ENCODE measurements around the gene TPM1.

The TPM1 gene

DNA sequence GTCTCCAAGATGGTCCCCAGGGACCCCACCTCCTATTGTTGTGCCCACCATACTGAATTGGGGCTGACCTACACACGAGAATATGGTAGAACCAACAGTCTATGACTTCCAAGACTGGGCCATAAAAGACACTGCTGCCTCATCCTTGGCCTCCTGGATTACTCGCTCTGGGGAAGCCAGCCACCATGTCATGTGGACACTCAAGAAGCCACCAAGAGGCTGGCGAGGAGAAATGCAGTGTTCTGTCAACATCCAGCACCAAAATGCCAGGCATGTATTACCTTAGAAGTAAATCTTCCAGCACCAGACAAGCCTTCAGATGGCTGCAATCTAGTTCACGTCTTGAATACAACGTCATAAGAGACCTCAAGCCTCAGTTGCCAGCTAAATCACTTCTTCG lies 17.1 kb upstream of the TPM1 start:
- Mint-ChIP-seq H3K4me3 (no peak overlapping the region), H3K27me3 (peaks cover 16% of the 10 kb centered on the region), H3K36me3 (ENCODE audit: low read depth) (no peaks in the 10 kb centered on the region), H3K4me1 (ENCODE audit: low read depth) (no peaks in the 10 kb centered on the region), H3K27ac (no peak overlapping the region), H3K9me3 (no peaks in the 10 kb centered on the region)
- DNase-seq = no peak

DNA sequence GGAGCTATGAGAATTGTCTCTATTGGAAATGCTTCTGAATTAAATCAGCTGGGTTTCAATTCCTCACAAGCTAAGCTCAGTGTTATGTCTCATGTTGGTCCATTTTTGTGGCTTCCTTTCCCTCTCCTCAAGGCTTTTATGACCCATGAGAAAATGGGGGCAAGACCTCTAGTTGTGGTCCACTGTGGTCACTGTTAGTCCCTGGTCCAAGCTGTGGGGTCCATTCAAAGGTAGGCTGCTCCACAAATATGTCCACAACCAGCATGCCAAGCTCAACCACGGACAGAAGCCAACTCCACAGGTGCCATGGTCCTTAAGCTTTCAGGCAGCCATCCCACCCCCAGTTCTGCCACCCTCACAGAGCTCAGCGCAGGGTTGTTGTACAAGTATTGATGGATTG lies 14.9 kb upstream of the TPM1 start:
- Mint-ChIP-seq H3K27me3 (peaks cover 16% of the 10 kb centered on the region), H3K27ac (no peak overlapping the region), H3K36me3 (ENCODE audit: low read depth) (no peaks in the 10 kb centered on the region), H3K4me1 (ENCODE audit: low read depth) (no peaks in the 10 kb centered on the region), H3K4me3 (no peak overlapping the region), H3K9me3 (no peaks in the 10 kb centered on the region)
- DNase-seq = no peak

DNA sequence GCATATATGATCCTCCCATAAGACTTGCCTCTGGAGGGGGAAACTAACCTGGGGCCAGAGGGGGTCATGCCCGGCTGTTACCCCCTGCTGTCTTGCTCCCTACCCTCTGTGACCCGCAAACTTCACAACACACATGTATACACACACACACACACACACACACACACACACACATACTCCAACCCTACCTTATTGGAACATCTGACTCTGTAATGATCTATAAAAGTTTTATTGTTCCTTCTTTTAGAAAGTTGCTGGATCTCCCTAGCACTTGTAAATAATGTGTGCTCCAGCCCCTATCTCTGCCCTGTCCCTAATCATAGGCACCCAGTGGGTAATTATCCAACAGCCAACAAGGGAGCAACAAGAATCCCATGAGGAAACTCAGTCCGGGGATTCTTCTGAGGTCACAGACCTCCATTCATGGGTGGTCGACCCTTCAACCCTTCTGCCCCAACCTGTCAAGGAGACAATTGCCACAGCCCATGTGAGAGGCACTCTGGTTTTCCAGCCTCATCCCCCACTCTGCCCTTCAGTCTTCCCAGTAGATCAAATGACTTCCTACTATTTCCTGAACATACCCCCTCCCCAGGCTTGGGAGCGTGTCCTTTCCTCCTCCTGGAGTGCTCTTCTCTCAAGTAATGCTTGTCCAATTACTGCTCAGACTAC lies 14.0 kb upstream of the TPM1 start:
- no peak overlapping the region for H3K4me3 Mint-ChIP-seq
- no peak overlapping the region for H3K27ac Mint-ChIP-seq
- H3K36me3 Mint-ChIP-seq (ENCODE audit: low read depth) = no peaks in the 10 kb centered on the region
- H3K27me3 Mint-ChIP-seq = peaks cover 16% of the 10 kb centered on the region
- H3K4me1 Mint-ChIP-seq (ENCODE audit: low read depth) = no peaks in the 10 kb centered on the region
- H3K9me3 Mint-ChIP-seq = no peaks in the 10 kb centered on the region
- no peak for DNase-seq

DNA sequence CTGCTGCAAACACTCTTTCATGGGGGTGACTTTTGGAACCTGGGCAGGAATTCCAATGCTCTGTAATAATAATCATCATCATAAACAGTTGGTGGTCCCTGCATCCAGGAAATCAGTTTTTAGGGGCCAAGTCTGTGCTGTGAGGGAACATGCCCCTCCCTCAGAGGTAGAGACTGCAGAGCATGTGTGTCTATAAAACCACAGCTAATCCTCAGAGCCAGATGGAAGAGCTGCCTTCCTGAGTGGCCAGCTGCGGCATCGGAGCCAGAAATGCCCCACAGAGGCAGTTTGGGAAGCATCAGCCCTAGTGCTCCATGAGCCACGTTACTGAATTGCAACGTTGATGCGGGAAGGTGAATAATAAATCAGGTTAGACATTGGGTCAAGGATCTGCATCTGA lies 12.9 kb upstream of the TPM1 start:
- DNase-seq = no peak
- peaks cover 16% of the 10 kb centered on the region for H3K27me3 Mint-ChIP-seq
- no peaks in the 10 kb centered on the region for H3K36me3 Mint-ChIP-seq (ENCODE audit: low read depth)
- no peaks in the 10 kb centered on the region for H3K9me3 Mint-ChIP-seq
- H3K27ac Mint-ChIP-seq = no peak overlapping the region
- H3K4me1 Mint-ChIP-seq (ENCODE audit: low read depth) = no peaks in the 10 kb centered on the region
- H3K4me3 Mint-ChIP-seq = no peak overlapping the region

DNA sequence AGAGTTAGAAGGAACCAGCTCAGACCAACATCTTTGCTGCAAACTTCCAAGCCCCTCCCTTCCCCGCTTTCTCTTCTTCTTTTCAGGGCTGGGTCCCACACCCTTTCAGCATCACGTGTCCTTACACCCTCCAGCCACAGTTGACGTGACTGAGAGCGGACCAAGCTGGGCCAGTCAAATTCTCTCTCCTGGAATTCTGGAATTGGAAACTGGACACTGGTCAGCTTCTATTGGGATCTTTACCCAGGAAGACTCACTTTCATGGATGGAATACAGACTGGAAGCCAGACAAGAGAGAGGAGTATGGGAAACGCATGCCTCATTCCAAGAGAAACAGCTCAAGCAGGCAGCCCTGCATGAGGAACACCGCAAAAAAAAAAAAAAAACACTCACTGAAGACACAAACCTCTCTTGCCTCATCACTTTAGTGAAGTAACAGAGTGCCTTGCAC lies 12.4 kb upstream of the TPM1 start:
- Mint-ChIP-seq H3K4me1 (ENCODE audit: low read depth) (no peaks in the 10 kb centered on the region), H3K27ac (no peak overlapping the region), H3K36me3 (ENCODE audit: low read depth) (no peaks in the 10 kb centered on the region), H3K27me3 (peaks cover 20% of the 10 kb centered on the region), H3K4me3 (no peak overlapping the region), H3K9me3 (no peaks in the 10 kb centered on the region)
- no peak for DNase-seq

DNA sequence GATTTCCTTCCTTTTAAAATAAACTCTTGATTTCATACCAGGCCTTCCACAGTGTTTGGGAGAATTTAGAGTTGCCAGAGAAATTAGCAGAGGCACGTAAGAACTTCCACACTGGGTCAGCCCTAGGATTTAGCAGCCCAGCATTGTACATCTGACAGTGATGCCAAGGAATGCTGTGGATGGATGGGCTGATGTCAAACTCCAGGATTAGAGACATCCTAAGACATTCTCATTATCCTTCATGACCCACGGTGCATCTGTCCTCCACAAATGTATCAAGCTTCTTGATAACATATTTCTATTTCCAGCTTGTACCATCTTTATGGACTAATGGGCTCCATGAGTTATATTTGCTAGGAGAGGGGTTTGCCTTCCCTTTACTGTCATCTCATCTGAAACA lies 8.0 kb upstream of the TPM1 start:
- peaks cover 14% of the 10 kb centered on the region for H3K27me3 Mint-ChIP-seq
- H3K4me3 Mint-ChIP-seq = no peak overlapping the region
- no peaks in the 10 kb centered on the region for H3K36me3 Mint-ChIP-seq (ENCODE audit: low read depth)
- H3K27ac Mint-ChIP-seq = no peak overlapping the region
- no peak for DNase-seq
- no peaks in the 10 kb centered on the region for H3K9me3 Mint-ChIP-seq
- H3K4me1 Mint-ChIP-seq (ENCODE audit: low read depth) = no peaks in the 10 kb centered on the region

DNA sequence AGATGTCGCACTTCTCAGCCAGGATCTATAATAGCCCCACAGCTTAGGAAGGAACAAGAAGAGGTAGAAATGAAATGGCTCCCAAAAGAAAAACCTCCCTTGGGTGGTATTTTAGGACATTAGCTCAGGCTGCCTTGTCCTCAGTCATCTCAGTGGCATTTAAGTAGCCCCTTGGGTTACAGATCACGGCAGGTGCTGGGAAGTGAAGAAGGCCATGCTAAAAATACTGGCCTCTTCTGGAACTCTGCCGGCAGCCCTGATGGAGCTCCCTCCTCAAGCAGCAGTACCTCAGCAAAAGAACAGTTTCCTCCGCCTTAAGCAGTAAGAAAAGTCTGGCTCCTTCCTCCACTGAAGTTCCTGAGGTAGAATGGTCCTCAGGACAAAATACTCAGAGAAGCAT lies 7.3 kb upstream of the TPM1 start:
- no peaks in the 10 kb centered on the region for H3K4me1 Mint-ChIP-seq (ENCODE audit: low read depth)
- no peak overlapping the region for H3K27ac Mint-ChIP-seq
- H3K27me3 Mint-ChIP-seq = peaks cover 16% of the 10 kb centered on the region
- no peaks in the 10 kb centered on the region for H3K36me3 Mint-ChIP-seq (ENCODE audit: low read depth)
- H3K9me3 Mint-ChIP-seq = no peaks in the 10 kb centered on the region
- DNase-seq = no peak
- H3K4me3 Mint-ChIP-seq = no peak overlapping the region

DNA sequence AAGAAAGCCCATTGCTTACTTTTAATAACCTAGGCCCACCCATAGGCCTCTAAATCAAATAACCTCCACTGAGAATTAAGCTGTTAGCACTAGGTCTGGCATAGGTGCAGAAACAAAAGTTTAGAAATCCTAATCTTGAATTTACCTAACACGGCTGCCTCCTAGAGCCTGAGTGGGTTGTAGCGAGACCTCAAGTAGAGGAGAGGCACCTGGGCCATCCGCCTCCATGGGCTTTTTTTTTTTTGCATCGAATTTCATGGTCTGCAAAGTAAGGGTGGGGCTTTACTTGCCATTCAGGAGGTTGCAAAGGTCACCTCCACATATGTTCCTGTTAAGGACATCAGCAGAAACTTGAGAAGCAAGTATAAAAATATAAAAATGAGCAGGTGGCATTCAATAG lies 6.6 kb upstream of the TPM1 start:
- no peaks in the 10 kb centered on the region for H3K36me3 Mint-ChIP-seq (ENCODE audit: low read depth)
- no peaks in the 10 kb centered on the region for H3K9me3 Mint-ChIP-seq
- H3K27ac Mint-ChIP-seq = no peak overlapping the region
- no peak for DNase-seq
- peaks cover 24% of the 10 kb centered on the region for H3K27me3 Mint-ChIP-seq
- H3K4me1 Mint-ChIP-seq (ENCODE audit: low read depth) = no peaks in the 10 kb centered on the region
- no peak overlapping the region for H3K4me3 Mint-ChIP-seq

DNA sequence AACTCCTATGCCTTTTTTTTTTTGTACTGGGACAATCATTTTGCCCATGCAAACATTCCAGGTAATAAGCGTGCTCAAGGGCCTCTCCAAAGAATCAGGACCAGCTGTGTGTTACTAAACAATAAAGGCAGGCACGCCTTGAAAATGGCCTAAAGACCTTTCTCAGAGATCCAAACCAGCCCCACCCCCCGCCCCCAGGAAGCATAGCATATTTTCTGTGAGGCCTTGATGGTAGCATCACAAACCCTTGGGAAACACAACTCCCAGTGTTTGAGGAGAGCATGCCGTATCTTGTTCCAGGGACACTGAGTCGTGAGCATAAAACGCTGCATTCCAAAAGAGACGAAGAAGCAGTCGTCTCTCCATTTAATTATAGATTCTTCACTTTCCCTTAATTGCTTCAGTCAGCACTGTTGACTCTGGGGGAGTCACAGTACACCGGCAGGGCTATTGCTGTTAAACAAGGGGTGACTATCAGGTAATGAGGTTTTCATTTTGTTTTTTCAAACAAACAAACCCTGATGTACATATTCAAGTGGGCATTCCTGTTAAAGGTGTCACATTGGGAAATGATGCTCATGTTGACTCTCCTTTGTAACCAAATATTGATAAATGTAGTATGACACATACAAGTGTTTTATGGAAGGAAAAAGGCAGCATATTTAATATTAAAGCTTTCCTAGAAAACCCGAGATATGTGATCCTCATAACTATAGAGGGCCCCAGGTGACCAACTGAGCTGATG lies 4.4 kb upstream of the TPM1 start:
- Mint-ChIP-seq H3K9me3 (no peaks in the 10 kb centered on the region), H3K36me3 (ENCODE audit: low read depth) (no peaks in the 10 kb centered on the region), H3K27me3 (peaks cover 37% of the 10 kb centered on the region), H3K4me3 (no peak overlapping the region), H3K4me1 (ENCODE audit: low read depth) (peaks cover 2% of the 10 kb centered on the region), H3K27ac (no peak overlapping the region)
- no peak for DNase-seq

DNA sequence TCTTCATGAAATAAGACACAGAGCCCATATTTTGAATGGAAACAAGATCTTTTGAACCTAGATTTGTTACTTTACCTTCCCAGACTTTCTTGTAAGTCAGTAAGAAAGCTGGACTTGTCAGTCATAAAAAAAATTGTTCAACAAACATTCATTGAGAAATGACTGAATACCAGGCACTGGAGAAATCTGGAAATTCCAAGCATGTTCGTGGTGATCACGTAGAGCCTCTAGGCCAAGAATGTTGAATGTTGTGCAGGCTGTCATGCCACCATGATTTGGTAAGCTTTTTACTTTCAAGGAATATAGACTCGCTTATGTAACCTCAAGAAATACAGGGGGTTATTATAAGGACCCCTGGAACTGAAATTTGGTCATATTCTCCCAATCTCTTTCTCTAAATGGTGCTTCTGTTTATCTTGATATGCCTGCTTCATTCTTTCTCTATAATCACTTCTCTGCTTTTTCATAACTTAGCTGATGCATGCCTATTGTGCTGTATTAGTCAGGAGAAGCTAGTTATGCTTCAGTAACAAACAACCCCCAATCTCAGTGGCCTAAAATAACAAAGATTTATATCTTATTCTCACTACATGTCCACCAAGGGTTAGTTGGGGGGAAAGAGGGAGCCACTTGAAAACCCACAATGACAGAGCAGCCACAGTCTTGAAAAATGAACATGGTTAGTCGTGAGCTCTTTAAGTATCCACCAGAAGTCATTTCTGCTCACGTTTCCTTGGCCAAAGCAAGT lies 3.4 kb upstream of the TPM1 start:
- H3K4me1 Mint-ChIP-seq (ENCODE audit: low read depth) = peaks cover 6% of the 10 kb centered on the region
- H3K36me3 Mint-ChIP-seq (ENCODE audit: low read depth) = no peaks in the 10 kb centered on the region
- no peak overlapping the region for H3K27ac Mint-ChIP-seq
- H3K4me3 Mint-ChIP-seq = no peak overlapping the region
- peaks cover 46% of the 10 kb centered on the region for H3K27me3 Mint-ChIP-seq
- no peak for DNase-seq
- no peaks in the 10 kb centered on the region for H3K9me3 Mint-ChIP-seq

DNA sequence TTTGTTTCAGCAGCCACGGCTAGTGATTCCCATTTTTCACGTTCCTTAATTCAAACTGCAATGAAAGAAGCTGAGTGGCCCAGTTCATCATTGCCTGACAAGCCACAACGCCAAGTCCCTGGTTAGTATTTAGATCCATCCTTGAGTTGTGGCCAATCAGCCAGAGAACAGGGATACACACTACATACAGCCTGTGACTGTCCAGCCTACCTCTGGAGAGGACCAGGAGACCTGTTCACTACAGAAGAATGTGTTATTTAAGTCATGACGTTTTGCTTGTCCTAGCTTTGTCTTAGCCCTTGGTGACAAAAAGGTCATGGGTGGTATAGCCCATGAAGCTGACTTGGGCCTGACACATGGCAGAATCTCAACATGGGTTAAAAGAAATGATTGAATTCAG lies 2.7 kb upstream of the TPM1 start:
- H3K9me3 Mint-ChIP-seq = no peaks in the 10 kb centered on the region
- H3K4me1 Mint-ChIP-seq (ENCODE audit: low read depth) = peaks cover 7% of the 10 kb centered on the region
- DNase-seq = no peak
- peaks cover 52% of the 10 kb centered on the region for H3K27me3 Mint-ChIP-seq
- no peaks in the 10 kb centered on the region for H3K36me3 Mint-ChIP-seq (ENCODE audit: low read depth)
- H3K4me3 Mint-ChIP-seq = no peak overlapping the region
- H3K27ac Mint-ChIP-seq = no peak overlapping the region

DNA sequence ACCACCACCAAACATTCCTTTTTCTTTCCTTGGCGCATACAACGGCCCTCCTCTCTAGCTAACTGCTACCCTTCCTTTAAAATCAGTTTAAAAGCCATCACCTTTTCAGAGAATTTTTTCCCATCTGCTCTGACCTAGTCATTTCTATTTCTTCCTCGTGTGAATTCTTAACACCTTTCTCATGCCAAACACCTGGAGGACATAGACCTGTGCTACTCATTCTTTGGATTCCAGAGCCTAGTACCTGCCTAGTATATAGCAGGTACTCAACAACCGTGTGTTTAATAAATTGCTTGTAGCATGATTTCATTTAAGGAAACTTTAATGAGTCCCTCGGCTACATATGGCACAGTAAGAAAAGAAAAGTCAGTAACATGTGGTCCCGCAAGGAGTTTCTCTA lies 2.0 kb upstream of the TPM1 start:
- Mint-ChIP-seq H3K27me3 (peaks cover 57% of the 10 kb centered on the region), H3K27ac (no peak overlapping the region), H3K4me1 (ENCODE audit: low read depth) (peaks cover 7% of the 10 kb centered on the region), H3K36me3 (ENCODE audit: low read depth) (no peaks in the 10 kb centered on the region), H3K9me3 (no peaks in the 10 kb centered on the region), H3K4me3 (no peak overlapping the region)
- DNase-seq = no peak

DNA sequence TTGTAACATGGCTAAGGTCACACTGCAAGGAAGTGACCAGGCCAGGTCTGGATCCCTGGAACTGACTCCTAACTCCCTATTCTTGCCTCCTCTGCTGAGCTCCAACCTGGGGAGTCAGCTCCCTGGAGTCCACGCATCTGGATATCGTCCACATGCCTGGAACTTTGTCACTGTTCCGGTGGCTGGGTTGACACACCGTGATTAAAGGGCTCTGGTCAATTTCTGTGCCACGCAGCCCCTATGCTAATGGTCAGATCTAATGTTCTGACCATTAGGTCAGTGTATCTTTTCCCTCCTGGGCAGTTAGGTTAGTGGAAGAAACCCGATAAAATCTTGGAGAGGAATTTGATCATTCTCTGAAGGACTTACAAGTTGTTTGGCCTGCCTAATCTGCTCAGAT lies 1.6 kb upstream of the TPM1 start:
- no peak for DNase-seq
- Mint-ChIP-seq H3K4me1 (ENCODE audit: low read depth) (peaks cover 7% of the 10 kb centered on the region), H3K27ac (no peak overlapping the region), H3K4me3 (no peak overlapping the region), H3K36me3 (ENCODE audit: low read depth) (no peaks in the 10 kb centered on the region), H3K27me3 (peaks cover 61% of the 10 kb centered on the region), H3K9me3 (no peaks in the 10 kb centered on the region)

DNA sequence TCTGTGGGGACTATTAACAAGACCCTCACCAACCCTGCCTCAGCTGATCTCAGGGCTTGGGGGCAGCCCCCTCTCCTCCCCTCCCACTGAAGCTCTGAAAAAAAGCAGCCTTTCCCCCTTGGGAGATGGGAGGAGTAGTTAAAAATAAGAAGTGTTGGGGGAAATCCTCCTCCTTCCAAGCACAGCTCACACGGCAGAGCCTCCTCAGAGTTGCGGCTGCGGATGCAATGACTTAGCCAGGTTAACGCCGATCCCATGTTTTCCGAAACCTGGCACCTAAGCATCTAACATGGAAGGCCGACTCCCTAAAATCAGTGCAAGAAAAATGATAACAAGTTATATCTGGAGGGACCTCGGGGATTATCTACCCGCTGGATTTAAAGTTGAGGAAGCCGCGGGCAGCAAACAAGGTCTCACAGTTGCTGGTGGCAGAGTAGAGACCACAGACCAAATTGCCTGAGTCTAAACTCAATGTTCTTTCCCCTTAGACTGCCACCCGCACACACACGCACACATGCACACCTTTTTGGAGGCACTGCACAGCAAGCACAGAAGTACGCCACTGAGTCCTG lies 1.1 kb upstream of the TPM1 start:
- Mint-ChIP-seq H3K4me1 (ENCODE audit: low read depth) (peaks cover 7% of the 10 kb centered on the region), H3K27ac (no peak overlapping the region), H3K4me3 (peak overlapping the region; percentile 19), H3K27me3 (peaks cover 65% of the 10 kb centered on the region), H3K9me3 (no peaks in the 10 kb centered on the region), H3K36me3 (ENCODE audit: low read depth) (no peaks in the 10 kb centered on the region)
- DNase-seq = no peak

DNA sequence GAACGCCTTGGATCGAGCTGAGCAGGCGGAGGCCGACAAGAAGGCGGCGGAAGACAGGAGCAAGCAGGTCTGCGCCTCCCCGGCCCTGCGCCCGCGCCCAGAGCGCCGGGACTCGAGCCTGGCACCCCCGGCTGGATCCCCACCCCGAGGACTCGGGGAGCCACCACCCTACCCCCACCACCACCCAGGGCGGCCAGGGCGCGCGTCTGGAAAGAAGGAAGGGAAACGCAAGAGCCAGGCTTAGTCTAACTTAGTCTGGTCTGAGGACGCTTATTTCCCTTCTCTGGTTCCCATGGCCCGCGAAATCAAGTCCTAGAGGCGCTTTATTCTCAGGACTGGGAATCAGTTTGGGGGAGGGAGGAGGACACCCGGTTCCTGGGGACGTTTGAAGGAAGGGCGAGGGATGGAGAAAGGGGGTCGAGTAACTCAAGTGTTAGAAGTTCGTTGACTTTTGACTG lies 359 bp downstream of the TPM1 start:
- no peak overlapping the region for H3K27ac Mint-ChIP-seq

More for the DNA sequence above, 359 bp downstream of the TPM1 start:
- peak; percentile 36 for DNase-seq
- no peaks in the 10 kb centered on the region for H3K36me3 Mint-ChIP-seq (ENCODE audit: low read depth)
- H3K4me3 Mint-ChIP-seq = peak overlapping the region; percentile 67
- peaks cover 12% of the 10 kb centered on the region for H3K4me1 Mint-ChIP-seq (ENCODE audit: low read depth)
- H3K9me3 Mint-ChIP-seq = no peaks in the 10 kb centered on the region
- H3K27me3 Mint-ChIP-seq = peaks cover 79% of the 10 kb centered on the region

All from activated T-cell treated with anti-CD3 and anti-CD28 coated beads, Interleukin-2, amount 50 U/mL, for 24 hours (primary cell).